C4-2B (cell line): Measurements from ENCODE around the gene GNG4.

ENCODE experiments used
- ZFX ChIP-seq: fragments of 450-650 bp; IDR thresholded peaks from 2 replicates; pipeline ENCODE4 v1.6.1; 2017
- TF ChIP-seq, protein P1 (sequence below): fragments of 450-650 bp; conservative IDR thresholded peaks from 2 replicates; pipeline ENCODE4 v1.5.1; 2017; ENCODE audit warnings: mild to moderate bottlenecking

DNA sequence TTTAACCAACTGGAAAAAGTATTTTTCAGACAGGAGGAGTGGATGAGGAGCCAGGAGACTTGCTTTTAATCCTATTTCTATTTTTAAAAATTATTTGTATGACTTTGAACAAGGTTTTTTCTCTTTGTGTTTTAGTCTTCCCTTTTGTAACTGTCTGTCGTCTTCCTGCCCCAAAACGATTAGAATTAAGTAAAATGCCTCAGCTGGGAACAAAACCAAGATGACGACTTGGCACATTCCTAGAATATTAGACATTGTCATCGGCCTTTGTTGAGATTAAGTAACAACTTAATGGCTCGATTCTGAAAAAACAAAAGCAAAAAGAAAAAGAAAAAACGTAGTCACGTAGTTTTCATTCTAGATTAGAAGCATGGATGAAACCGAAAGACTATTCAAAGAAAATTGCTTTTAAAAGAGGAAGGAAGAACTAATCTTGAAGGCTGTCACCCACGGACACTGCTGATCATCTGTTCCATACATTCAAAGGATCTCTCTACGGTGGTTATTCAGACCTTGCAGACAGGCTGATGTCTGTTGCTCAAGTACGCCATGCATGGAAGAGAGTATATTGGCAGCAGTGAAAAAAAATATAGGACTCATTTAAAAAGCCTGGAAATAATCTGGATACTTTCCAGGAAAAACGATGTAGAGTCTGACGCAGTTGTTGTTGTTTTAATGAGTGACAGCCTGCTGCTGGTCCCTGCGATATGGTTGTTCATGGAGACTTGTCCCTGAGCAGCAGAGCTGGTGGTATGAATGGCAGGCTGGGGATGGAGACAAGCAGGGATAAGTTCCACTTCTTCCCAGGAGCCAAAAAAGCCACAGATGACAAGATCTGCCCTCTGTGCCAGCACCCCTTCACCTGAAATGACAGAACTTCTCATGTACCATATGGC lies 16.8 kb downstream of the GNG4 start:
- TF ChIP-seq, protein P1, sequence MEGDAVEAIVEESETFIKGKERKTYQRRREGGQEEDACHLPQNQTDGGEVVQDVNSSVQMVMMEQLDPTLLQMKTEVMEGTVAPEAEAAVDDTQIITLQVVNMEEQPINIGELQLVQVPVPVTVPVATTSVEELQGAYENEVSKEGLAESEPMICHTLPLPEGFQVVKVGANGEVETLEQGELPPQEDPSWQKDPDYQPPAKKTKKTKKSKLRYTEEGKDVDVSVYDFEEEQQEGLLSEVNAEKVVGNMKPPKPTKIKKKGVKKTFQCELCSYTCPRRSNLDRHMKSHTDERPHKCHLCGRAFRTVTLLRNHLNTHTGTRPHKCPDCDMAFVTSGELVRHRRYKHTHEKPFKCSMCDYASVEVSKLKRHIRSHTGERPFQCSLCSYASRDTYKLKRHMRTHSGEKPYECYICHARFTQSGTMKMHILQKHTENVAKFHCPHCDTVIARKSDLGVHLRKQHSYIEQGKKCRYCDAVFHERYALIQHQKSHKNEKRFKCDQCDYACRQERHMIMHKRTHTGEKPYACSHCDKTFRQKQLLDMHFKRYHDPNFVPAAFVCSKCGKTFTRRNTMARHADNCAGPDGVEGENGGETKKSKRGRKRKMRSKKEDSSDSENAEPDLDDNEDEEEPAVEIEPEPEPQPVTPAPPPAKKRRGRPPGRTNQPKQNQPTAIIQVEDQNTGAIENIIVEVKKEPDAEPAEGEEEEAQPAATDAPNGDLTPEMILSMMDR: no peak
- TF ChIP-seq ZFX: no peak
